Endothelial cell (in vitro differentiated cells): ENCODE results near the gene SLIT1. TPM values are rescaled to one million over a fixed set of nuclear protein-coding genes. Genes with fewer than 3 reads are reported as not detected.
A peak's percentile ranks its signal among the peaks of the same experiment; 100 is the strongest.

Experiments
- DNase-seq: peaks from one replicate; pipeline ENCODE4 v3.0.0; 2021; ENCODE audit warnings: low spot score
- H3K27ac Mint-ChIP-seq: one replicate; pipeline ENCODE4 v1.8.0; 2021; ENCODE audit warnings: mixed read lengths, inconsistent platforms; ENCODE audit not compliant: unreplicated experiment
- H3K27me3 Mint-ChIP-seq: one replicate; pipeline ENCODE4 v1.8.0; 2021; ENCODE audit warnings: mild to moderate bottlenecking, moderate library complexity, mixed read lengths, inconsistent platforms; ENCODE audit not compliant: unreplicated experiment
- H3K36me3 Mint-ChIP-seq: one replicate; pipeline ENCODE4 v1.8.0; 2021; ENCODE audit warnings: mild to moderate bottlenecking, low read depth, mixed read lengths, inconsistent platforms; ENCODE audit not compliant: unreplicated experiment
- H3K4me1 Mint-ChIP-seq: one replicate; pipeline ENCODE4 v1.8.0; 2021; ENCODE audit warnings: mild to moderate bottlenecking, mixed read lengths, inconsistent platforms; ENCODE audit not compliant: unreplicated experiment
- H3K4me3 Mint-ChIP-seq: one replicate; pipeline ENCODE4 v1.8.0; 2021; ENCODE audit warnings: mild to moderate bottlenecking, mixed read lengths, inconsistent platforms; ENCODE audit not compliant: unreplicated experiment
- H3K9me3 Mint-ChIP-seq: one replicate; pipeline ENCODE4 v1.8.0; 2021; ENCODE audit warnings: mixed read lengths, inconsistent platforms; ENCODE audit not compliant: unreplicated experiment
- total RNA-seq: library from RNA; stranded (reverse); fragmentation: NEBNext Ultra II Directional; extraction: Animal tissue kit (Norgen Biotek cat#: 25700); gene quantifications from one replicate; pipeline ENCODE4 v1.2.1, GENCODE V29; 2021; ENCODE audit not compliant: unreplicated experiment
- TF ChIP-seq, protein P1 (sequence below): fragments of 200-600 bp; sonication (generic); IDR thresholded peaks from one replicate; pipeline ENCODE4 v1.5.0; 2021; ENCODE audit warnings: antibody characterized with exemption; ENCODE audit not compliant: unreplicated experiment

Gene SLIT1
- total RNA-seq, 1 donor from 2014 or later: 0.54 TPM

DNA sequence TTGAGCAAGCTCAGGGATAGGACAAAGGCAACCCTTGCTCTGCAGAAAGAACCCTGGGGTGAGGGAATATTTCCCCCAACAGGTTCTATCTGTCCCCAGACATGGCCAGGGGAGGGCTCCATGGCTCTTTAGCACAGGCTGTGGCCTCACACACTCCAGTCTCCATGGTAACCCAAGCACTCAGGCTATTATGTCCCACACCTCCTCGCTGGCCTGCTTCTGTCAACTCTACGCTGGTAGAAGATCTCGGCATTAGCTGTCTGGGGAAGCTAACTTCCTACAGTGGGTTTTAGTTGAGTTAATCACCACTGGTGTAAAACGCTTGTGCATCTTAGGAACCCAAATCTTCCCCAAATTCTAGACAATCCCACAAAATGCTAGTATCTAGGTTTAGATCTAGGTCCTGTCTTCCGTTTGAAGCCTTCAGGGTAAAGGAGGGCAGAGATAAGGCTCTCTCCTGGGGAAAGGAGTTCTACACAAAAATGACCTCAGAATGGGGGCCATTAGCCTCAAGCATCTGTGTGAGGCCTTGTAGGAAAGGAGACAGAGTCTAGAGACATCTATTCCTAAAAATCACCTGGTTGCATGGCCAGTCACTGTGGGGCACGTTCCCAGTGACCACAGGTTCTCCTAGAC lies 36.7 kb upstream of the SLIT1 start:
- H3K4me3 Mint-ChIP-seq: no peak overlapping the region
- TF ChIP-seq, protein P1, sequence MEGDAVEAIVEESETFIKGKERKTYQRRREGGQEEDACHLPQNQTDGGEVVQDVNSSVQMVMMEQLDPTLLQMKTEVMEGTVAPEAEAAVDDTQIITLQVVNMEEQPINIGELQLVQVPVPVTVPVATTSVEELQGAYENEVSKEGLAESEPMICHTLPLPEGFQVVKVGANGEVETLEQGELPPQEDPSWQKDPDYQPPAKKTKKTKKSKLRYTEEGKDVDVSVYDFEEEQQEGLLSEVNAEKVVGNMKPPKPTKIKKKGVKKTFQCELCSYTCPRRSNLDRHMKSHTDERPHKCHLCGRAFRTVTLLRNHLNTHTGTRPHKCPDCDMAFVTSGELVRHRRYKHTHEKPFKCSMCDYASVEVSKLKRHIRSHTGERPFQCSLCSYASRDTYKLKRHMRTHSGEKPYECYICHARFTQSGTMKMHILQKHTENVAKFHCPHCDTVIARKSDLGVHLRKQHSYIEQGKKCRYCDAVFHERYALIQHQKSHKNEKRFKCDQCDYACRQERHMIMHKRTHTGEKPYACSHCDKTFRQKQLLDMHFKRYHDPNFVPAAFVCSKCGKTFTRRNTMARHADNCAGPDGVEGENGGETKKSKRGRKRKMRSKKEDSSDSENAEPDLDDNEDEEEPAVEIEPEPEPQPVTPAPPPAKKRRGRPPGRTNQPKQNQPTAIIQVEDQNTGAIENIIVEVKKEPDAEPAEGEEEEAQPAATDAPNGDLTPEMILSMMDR: no peak
- H3K36me3 Mint-ChIP-seq: no peaks in the 10 kb centered on the region
- H3K27ac Mint-ChIP-seq: no peak overlapping the region
- H3K4me1 Mint-ChIP-seq: peaks cover under 1% of the 10 kb centered on the region
- peak; percentile 17 for DNase-seq
- H3K9me3 Mint-ChIP-seq: no peaks in the 10 kb centered on the region
- no peaks in the 10 kb centered on the region for H3K27me3 Mint-ChIP-seq

GRCh38 chr10:97220355-97220754 lies 34.6 kb upstream of the SLIT1 start:
- no peaks in the 10 kb centered on the region for H3K4me1 Mint-ChIP-seq
- no peak overlapping the region for H3K27ac Mint-ChIP-seq
- no peaks in the 10 kb centered on the region for H3K36me3 Mint-ChIP-seq
- no peak overlapping the region for H3K4me3 Mint-ChIP-seq
- H3K9me3 Mint-ChIP-seq: no peaks in the 10 kb centered on the region
- no peaks in the 10 kb centered on the region for H3K27me3 Mint-ChIP-seq
- DNase-seq: no peak
- TF ChIP-seq, protein P1: no peak

GRCh38 chr10:97217299-97217698 lies 31.5 kb upstream of the SLIT1 start:
- no peak for DNase-seq
- no peaks in the 10 kb centered on the region for H3K9me3 Mint-ChIP-seq

GRCh38 chr10:97215619-97216260 lies 30.0 kb upstream of the SLIT1 start:
- Mint-ChIP-seq H3K36me3 (no peaks in the 10 kb centered on the region), H3K4me1 (no peaks in the 10 kb centered on the region), H3K4me3 (no peak overlapping the region), H3K9me3 (no peaks in the 10 kb centered on the region), H3K27me3 (peaks cover 3% of the 10 kb centered on the region), H3K27ac (no peak overlapping the region)
- TF ChIP-seq, protein P1: no peak
- DNase-seq: no peak

More at GRCh38 chr10:97217299-97217698, 31.5 kb upstream of the SLIT1 start:
- TF ChIP-seq, protein P1: no peak
- H3K27ac Mint-ChIP-seq: no peak overlapping the region
- H3K36me3 Mint-ChIP-seq: no peaks in the 10 kb centered on the region
- peaks cover 3% of the 10 kb centered on the region for H3K27me3 Mint-ChIP-seq
- no peaks in the 10 kb centered on the region for H3K4me1 Mint-ChIP-seq
- H3K4me3 Mint-ChIP-seq: no peak overlapping the region

GRCh38 chr10:97213431-97213830 lies 27.7 kb upstream of the SLIT1 start:
- Mint-ChIP-seq H3K4me1 (no peaks in the 10 kb centered on the region), H3K27me3 (peaks cover 3% of the 10 kb centered on the region), H3K27ac (no peak overlapping the region), H3K36me3 (no peaks in the 10 kb centered on the region), H3K4me3 (no peak overlapping the region), H3K9me3 (no peaks in the 10 kb centered on the region)
- TF ChIP-seq, protein P1: no peak
- no peak for DNase-seq
